Natural killer cell (primary cell): ENCODE data around the gene KAT6B. TPM values are rescaled to one million over a fixed set of nuclear protein-coding genes. Genes with fewer than 3 reads are reported as not detected.
A peak's percentile ranks its signal among the peaks of the same experiment; 100 is the strongest.

Source experiments
- ATAC-seq, 3 donors: fragments of 150-1000 bp in 2 of 3; fragments of 200-7000 bp in 1 of 3; cut with Tn5 transposase; 1 replicate in 1 of 3; 2 replicates in 2 of 3; pipeline ENCODE4 v1.10.0; 2021; ENCODE audit warnings: mild to moderate bottlenecking in 2 of 3, moderate library complexity in 2 of 3
- DNase-seq, 2 donors: peaks; one replicate each; pipeline versions ENCODE4 v3.0.0 to v3.0.0-alpha.2; 2013 to 2021; ENCODE audit warnings: mixed read lengths in 1 of 2
- H3K27ac ChIP-seq: one replicate; pipeline ENCODE4 v1.5.1; 2013; ENCODE audit warnings: mild to moderate bottlenecking, low read length
- H3K27me3 ChIP-seq: one replicate; pipeline ENCODE4 v1.6.1; 2013; ENCODE audit warnings: low read length; ENCODE audit not compliant: control insufficient read depth, insufficient read depth
- H3K36me3 ChIP-seq: one replicate; pipeline ENCODE4 v1.6.1; 2013; ENCODE audit warnings: low read length; ENCODE audit not compliant: control insufficient read depth, insufficient read depth
- H3K4me1 ChIP-seq: one replicate; pipeline ENCODE4 v1.6.1; 2013; ENCODE audit warnings: low read length; ENCODE audit not compliant: control insufficient read depth, insufficient read depth
- H3K4me3 ChIP-seq: one replicate; pipeline ENCODE4 v1.5.1; 2013; ENCODE audit warnings: low read length
- H3K9me3 ChIP-seq: one replicate; pipeline ENCODE4 v1.6.1; 2013; ENCODE audit warnings: low read length; ENCODE audit not compliant: control insufficient read depth, insufficient read depth
- H3K27ac Mint-ChIP-seq, 2 donors: one replicate each; pipeline ENCODE4 v1.8.0; 2022; ENCODE audit warnings: mild to moderate bottlenecking in 2 of 2, mixed read lengths in 2 of 2, moderate library complexity in 1 of 2
- H3K27me3 Mint-ChIP-seq, 2 donors: one replicate each; pipeline ENCODE4 v1.8.0; 2022; ENCODE audit warnings: low read depth in 2 of 2, mixed read lengths in 2 of 2
- H3K36me3 Mint-ChIP-seq: one replicate; pipeline ENCODE4 v1.8.0; 2022; ENCODE audit warnings: mixed read lengths
- H3K4me1 Mint-ChIP-seq, 2 donors: one replicate each; pipeline ENCODE4 v1.8.0; 2022; ENCODE audit warnings: mixed read lengths in 2 of 2
- H3K4me3 Mint-ChIP-seq: one replicate; pipeline ENCODE4 v1.8.0; 2022; ENCODE audit warnings: mild to moderate bottlenecking, moderate library complexity, mixed read lengths
- H3K9me3 Mint-ChIP-seq, 2 donors: one replicate each; pipeline ENCODE4 v1.8.0; 2022; ENCODE audit warnings: mixed read lengths in 2 of 2
- CTCF ChIP-seq: fragments of 200-600 bp; IDR thresholded peaks from one replicate; pipeline ENCODE4 v1.8.0; 2022; ENCODE audit warnings: antibody characterized with exemption
- WGBS: methylation state at CpG from one replicate; pipeline ENCODE4 v1.1.7; 2013; ENCODE audit warnings: missing lambda C conversion rate; ENCODE audit not compliant: insufficient coverage; 5-methylcytosine and 5-hydroxymethylcytosine counted together
- intact Hi-C: fragments of 100-400 bp; cut with micrococcal nuclease; formaldehyde crosslinking; loops from one replicate; pipeline ENCODE4 v1.14.2; 2022
- total RNA-seq, 4 donors: library from RNA; stranded (reverse); fragments of 120-200 nt in 1 of 4; gene quantifications; one replicate each; pipeline versions ENCODE4 v1.2.3 to v1.2.4, GENCODE V29; 2013 to 2022

The KAT6B gene
- total RNA-seq, 3 donors from 2014 or later (not counting 1 experiment from before 2014, with no cell fraction given) = 117 to 133 (median 121) TPM

DNA sequence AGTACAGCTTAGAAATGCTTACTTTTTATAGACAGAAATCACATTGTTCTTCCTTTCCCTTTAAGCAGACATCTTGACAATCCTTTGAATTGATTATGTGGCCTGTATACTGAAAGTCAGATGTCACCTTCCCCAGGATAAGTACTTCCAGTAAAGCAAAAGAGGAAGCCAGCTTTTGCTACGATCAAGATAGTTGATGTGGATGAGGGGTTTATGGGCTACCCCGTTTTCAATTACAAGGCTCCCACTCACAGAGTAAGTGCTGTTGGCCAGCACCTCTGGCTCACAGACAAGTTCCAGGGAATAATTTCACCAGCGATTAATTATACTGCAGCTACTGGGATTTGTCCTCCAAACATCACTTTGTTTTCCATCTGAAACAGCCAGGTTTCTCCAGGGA lies 189.9 kb downstream of the KAT6B start:
- Mint-ChIP-seq H3K36me3 (peaks cover 7% of the 10 kb centered on the region), H3K9me3 (no peaks in the 10 kb centered on the region), H3K4me1 (peaks cover 67 to 79% of the 10 kb centered on the region in 2 donors), H3K27me3 (no peaks in the 10 kb centered on the region), H3K4me3 (peak overlapping the region; percentile 56), H3K27ac (peak overlapping the region; percentile 93 to 94)
- Histone ChIP-seq H3K27ac (peak overlapping the region; percentile 87), H3K4me3 (no peak overlapping the region), H3K9me3 (no peaks in the 10 kb centered on the region), H3K4me1 (peaks cover 51% of the 10 kb centered on the region), H3K36me3 (peaks cover 16% of the 10 kb centered on the region), H3K27me3 (no peaks in the 10 kb centered on the region)
- intact Hi-C loops = loop anchor here (5.0 kb wide), 2 partner anchors 94 to 114 kb away; no protein-coding TSS in a partner anchor
- ATAC-seq = no peak
- 79% methylated on average over 2 of the region's 3 CpGs for WGBS
- no peak for TF ChIP-seq CTCF
- DNase-seq = no peak

- peaks cover 18% of the 10 kb centered on the region for H3K36me3 Mint-ChIP-seq
- DNase-seq = peak in 1 of 2 donors; percentile 25
- Histone ChIP-seq H3K9me3 (no peaks in the 10 kb centered on the region), H3K4me1 (peaks cover 41% of the 10 kb centered on the region), H3K36me3 (peaks cover 25% of the 10 kb centered on the region), H3K4me3 (no peak overlapping the region), H3K27me3 (no peaks in the 10 kb centered on the region), H3K27ac (peak overlapping the region; percentile 58)
- no peaks in the 10 kb centered on the region for H3K9me3 Mint-ChIP-seq
- no peak for TF ChIP-seq CTCF
- 71% methylated on average over 6 of the region's 6 CpGs for WGBS
- H3K27me3 Mint-ChIP-seq = no peaks in the 10 kb centered on the region
- peak overlapping the region; percentile 47 for H3K4me3 Mint-ChIP-seq
- H3K27ac Mint-ChIP-seq = peak overlapping the region; percentile 82 to 94
- peaks cover 61 to 81% of the 10 kb centered on the region in 2 donors for H3K4me1 Mint-ChIP-seq
- intact Hi-C loops = loop anchor here (2.0 to 5.0 kb wide), 3 partner anchors 49 to 116 kb away; no protein-coding TSS in a partner anchor
- peak; percentile 25 to 43 (median 38) for ATAC-seq
Measured at GRCh38 chr10:75018251-75018650, 191.9 kb downstream of the KAT6B start.

GRCh38 chr10:75018686-75019307 lies 192.4 kb downstream of the KAT6B start:
- intact Hi-C loops = loop anchor here (1.0 to 5.0 kb wide), 7 partner anchors 19 to 598 kb away; partner anchors contain the start of gene KAT6B
- H3K9me3 Mint-ChIP-seq = no peaks in the 10 kb centered on the region
- no peak for ATAC-seq
- H3K27ac Mint-ChIP-seq = peak overlapping the region; percentile 82 to 94
- H3K27me3 Mint-ChIP-seq = no peaks in the 10 kb centered on the region
- H3K4me3 Mint-ChIP-seq = peak overlapping the region; percentile 74
- DNase-seq = no peak
- TF ChIP-seq CTCF = no peak
- H3K9me3 ChIP-seq = no peaks in the 10 kb centered on the region
- H3K27ac ChIP-seq = peak overlapping the region; percentile 58
- peaks cover 36% of the 10 kb centered on the region for H3K4me1 ChIP-seq
- H3K27me3 ChIP-seq = no peaks in the 10 kb centered on the region
- 76% methylated on average over 8 of the region's 8 CpGs for WGBS
- peaks cover 56 to 75% of the 10 kb centered on the region in 2 donors for H3K4me1 Mint-ChIP-seq
- peaks cover 18% of the 10 kb centered on the region for H3K36me3 Mint-ChIP-seq
- no peak overlapping the region for H3K4me3 ChIP-seq
- H3K36me3 ChIP-seq = peaks cover 31% of the 10 kb centered on the region
